PFSK-1 (cell line): Measurements from ENCODE around the gene FRMD4A.

Source experiments
- POLR2AphosphoS5 ChIP-seq: IDR thresholded peaks from 2 replicates; pipeline ENCODE4 v1.6.1; 2012; ENCODE audit warnings: low read depth, mild to moderate bottlenecking, control low read depth, low read length, moderate library complexity
- REST ChIP-seq, 2 experiments: IDR thresholded peaks; 2 replicates each; pipeline versions ENCODE4 v1.6.1 to v1.8.0; 2011 to 2012; ENCODE audit warnings: low read depth in 2 of 2, low read length in 2 of 2, control low read depth in 1 of 2, inconsistent platforms in 1 of 2, mild to moderate bottlenecking in 1 of 2, moderate library complexity in 1 of 2; ENCODE audit not compliant: insufficient read depth in 1 of 2

DNA sequence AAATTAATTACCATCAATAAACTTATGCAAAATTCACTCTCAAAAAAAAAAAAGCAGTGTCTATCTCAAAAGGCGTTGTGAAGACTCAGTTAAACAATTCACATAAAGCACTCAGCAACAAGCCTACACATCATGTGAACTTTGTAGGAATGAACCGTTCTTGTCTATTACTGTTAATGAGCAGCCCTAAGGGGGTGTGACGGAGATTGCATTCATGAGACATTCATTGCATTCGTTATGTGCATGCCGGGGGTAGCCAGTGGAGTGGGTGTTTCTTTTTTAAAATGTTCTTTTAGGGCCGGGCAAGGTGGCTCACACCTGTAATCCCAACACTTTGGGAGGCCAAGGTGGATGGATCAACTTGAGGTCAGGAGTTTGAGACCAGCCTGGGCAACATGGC lies 551.0 kb downstream of the FRMD4A start:
- no peak for TF ChIP-seq REST (IDR thresholded peaks at IDR 0.05; ENCODE audit: insufficient read depth in 1 of 2, low read depth in 2 of 2, low read length in 2 of 2)
- no peak for TF ChIP-seq POLR2AphosphoS5
